ENCODE results near the gene CTF1.

DNA sequence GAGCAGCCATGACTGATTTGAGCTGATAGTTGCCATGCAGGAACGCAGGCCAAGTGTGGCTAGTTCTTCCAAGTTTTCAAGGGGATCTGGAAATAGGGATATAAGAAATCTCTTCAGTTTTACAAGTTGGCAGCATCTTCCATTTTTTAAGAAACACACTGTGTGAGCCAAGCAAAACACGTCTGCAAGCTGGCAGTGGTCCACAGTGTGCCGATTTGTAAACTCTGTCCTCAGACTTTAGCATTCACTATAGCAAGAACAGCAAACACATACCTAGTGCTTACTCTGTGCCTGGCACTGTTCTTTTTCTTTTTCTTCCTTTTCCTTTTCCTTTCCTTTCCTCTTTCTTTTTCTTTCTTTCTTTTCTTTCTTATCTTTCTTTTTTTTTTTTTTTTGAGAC is 55.3 kb downstream of the CTF1 start:
- TF ChIP-seq, protein P1, sequence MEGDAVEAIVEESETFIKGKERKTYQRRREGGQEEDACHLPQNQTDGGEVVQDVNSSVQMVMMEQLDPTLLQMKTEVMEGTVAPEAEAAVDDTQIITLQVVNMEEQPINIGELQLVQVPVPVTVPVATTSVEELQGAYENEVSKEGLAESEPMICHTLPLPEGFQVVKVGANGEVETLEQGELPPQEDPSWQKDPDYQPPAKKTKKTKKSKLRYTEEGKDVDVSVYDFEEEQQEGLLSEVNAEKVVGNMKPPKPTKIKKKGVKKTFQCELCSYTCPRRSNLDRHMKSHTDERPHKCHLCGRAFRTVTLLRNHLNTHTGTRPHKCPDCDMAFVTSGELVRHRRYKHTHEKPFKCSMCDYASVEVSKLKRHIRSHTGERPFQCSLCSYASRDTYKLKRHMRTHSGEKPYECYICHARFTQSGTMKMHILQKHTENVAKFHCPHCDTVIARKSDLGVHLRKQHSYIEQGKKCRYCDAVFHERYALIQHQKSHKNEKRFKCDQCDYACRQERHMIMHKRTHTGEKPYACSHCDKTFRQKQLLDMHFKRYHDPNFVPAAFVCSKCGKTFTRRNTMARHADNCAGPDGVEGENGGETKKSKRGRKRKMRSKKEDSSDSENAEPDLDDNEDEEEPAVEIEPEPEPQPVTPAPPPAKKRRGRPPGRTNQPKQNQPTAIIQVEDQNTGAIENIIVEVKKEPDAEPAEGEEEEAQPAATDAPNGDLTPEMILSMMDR (IDR thresholded peaks at IDR 0.05) = no peak
- TF ChIP-seq POLR2A (IDR thresholded peaks at IDR 0.05) = no peak
